Measurements from ENCODE around the gene USP14. TPM values are rescaled to one million over a fixed set of nuclear protein-coding genes. Genes with fewer than 3 reads are reported as not detected.

USP14 gene
- total and polyA plus RNA-seq, 2 of the 8 experiments (the other 6 are each of a cell fraction or from before 2014, with no cell fraction given) = 14.8 to 91.1 TPM

GRCh38 chr18:227902-228301 lies 69.5 kb downstream of the USP14 start:
- no peak overlapping the region for H3K9ac ChIP-seq (replicated peaks in 1 of 4; ENCODE audit: extremely low read depth in 1 of 4, low read depth in 3 of 4, low read length in 3 of 4)
- no peak overlapping the region for H3K27ac ChIP-seq (ENCODE audit: low read depth, low read length)
- H3K4me3 ChIP-seq (ENCODE audit: extremely low read depth in 1 of 4, insufficient read depth in 2 of 4, low read depth in 3 of 4, low read length in 4 of 4) = no peak overlapping the region
- H4K8ac ChIP-seq (ENCODE audit: extremely low read depth, insufficient read depth, low read length) = no peak overlapping the region
- no peak overlapping the region for H2BK120ac ChIP-seq (replicated peaks; ENCODE audit: low read depth, low read length)
- no peak overlapping the region for H2BK15ac ChIP-seq (ENCODE audit: low read length)
- peaks cover 13 to 28% (median 25%) of the 10 kb centered on the region in 4 experiments for H3K36me3 ChIP-seq (ENCODE audit: control insufficient read depth in 2 of 4, insufficient read depth in 4 of 4, low read length in 3 of 4)
- no peak overlapping the region for H2AK5ac ChIP-seq (ENCODE audit: low read depth, low read length)
- no peak overlapping the region for H3K18ac ChIP-seq (ENCODE audit: extremely low read depth, low read length)
- H3K79me2 ChIP-seq (ENCODE audit: control insufficient read depth in 1 of 2, insufficient read depth in 2 of 2, low read length in 2 of 2) = no peaks in the 10 kb centered on the region
- FAIRE-seq = no peak
- DNase-seq (ENCODE audit: low read depth in 1 of 2, low spot score in 2 of 2) = no peak
- no peaks in the 10 kb centered on the region for H3K4me1 ChIP-seq (replicated peaks in 1 of 4; ENCODE audit: control insufficient read depth in 3 of 4, insufficient read depth in 4 of 4, low read length in 3 of 4)
- no peaks in the 10 kb centered on the region for H3K9me3 ChIP-seq (ENCODE audit: insufficient read depth in 2 of 2, low read depth in 1 of 2, low read length in 1 of 2)
- CTCF ChIA-PET (ENCODE audit: partially characterized antibody) = no interaction called here
- no peaks in the 10 kb centered on the region for H3K27me3 ChIP-seq (replicated peaks in 1 of 4; ENCODE audit: control insufficient read depth in 3 of 4, extremely low read depth in 1 of 4, insufficient read depth in 3 of 4, low read length in 3 of 4)
- no peaks in the 10 kb centered on the region for H3K23me2 ChIP-seq (ENCODE audit: low read depth, low read length)
- H4K20me1 ChIP-seq (replicated peaks in 1 of 2; ENCODE audit: control insufficient read depth in 1 of 2, insufficient read depth in 2 of 2, low read length in 2 of 2) = no peaks in the 10 kb centered on the region
- H2AFZ ChIP-seq (ENCODE audit: low read length) = no peak overlapping the region
- no peak overlapping the region for H3K23ac ChIP-seq (ENCODE audit: insufficient read length)
- H2BK5ac ChIP-seq (ENCODE audit: low read depth, low read length) = no peak overlapping the region
- TF ChIP-seq FOSL1 (IDR thresholded peaks at IDR 0.05; ENCODE audit: insufficient read depth, low read depth, low read length) = no peak
- TF ChIP-seq, protein P1, sequence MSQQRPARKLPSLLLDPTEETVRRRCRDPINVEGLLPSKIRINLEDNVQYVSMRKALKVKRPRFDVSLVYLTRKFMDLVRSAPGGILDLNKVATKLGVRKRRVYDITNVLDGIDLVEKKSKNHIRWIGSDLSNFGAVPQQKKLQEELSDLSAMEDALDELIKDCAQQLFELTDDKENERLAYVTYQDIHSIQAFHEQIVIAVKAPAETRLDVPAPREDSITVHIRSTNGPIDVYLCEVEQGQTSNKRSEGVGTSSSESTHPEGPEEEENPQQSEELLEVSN (IDR thresholded peaks at IDR 0.05) = no peak
- no peak for TF ChIP-seq NRF1 (IDR thresholded peaks at IDR 0.05; ENCODE audit: low read depth, low read length)
- no peak overlapping the region for H3K14ac ChIP-seq (ENCODE audit: insufficient read length)
- H2BK12ac ChIP-seq (ENCODE audit: low read depth, low read length) = no peak overlapping the region
- 88% methylated on average over 4 of the region's 4 CpGs; no CpG with 5 or more reads in 1 of the 2 experiments for WGBS, 2 experiments (ENCODE audit: extremely low coverage in 1 of 2, insufficient coverage in 1 of 2, insufficient read length in 1 of 2, insufficient replicate concordance in 2 of 2, low coverage in 1 of 2, low lambda C conversion rate in 2 of 2, missing lambda C conversion rate in 1 of 2)
- no peak overlapping the region for H3K56ac ChIP-seq (replicated peaks; ENCODE audit: insufficient read length, low read depth, low read length)
- POLR2A ChIA-PET (ENCODE audit: partially characterized antibody) = interaction anchor here (0.5 to 1.8 kb wide), 4 partner anchors 8 to 846 kb away, joined by 3 to 5 read pairs (median 3); no protein-coding TSS in a partner anchor
- no peak overlapping the region for H3K4ac ChIP-seq (replicated peaks; ENCODE audit: insufficient read length, low read depth, low read length)
- H3K4me2 ChIP-seq (ENCODE audit: insufficient read depth in 1 of 2, low read depth in 2 of 2, low read length in 2 of 2) = no peak overlapping the region
- H3K79me1 ChIP-seq (ENCODE audit: low read depth, low read length) = no peaks in the 10 kb centered on the region; the same call in 1 of the 2 replicates
- no peak overlapping the region for H4K5ac ChIP-seq (ENCODE audit: insufficient read length, low read depth, low read length)
- H4K91ac ChIP-seq (replicated peaks; ENCODE audit: insufficient read length, low read length) = no peak overlapping the region
- no peak overlapping the region for H2BK20ac ChIP-seq (ENCODE audit: low read length)
